ENCODE data around the gene AGFG2.

AGFG2 gene

GRCh38 chr7:100572949-100573675 is 34.1 kb downstream of the AGFG2 start:
- no peak for DNase-seq

GRCh38 chr7:100573691-100574361 is 34.8 kb downstream of the AGFG2 start, which contains the start of gene SAP25:
Gene SAP25, minus strand, starts transcription at chr7:100573900. Its CDS starts 158 bp downstream, at chr7:100573742.
- no peak for DNase-seq

- no peak for DNase-seq
Measured at GRCh38 chr7:100574362-100575205, 35.6 kb downstream of the AGFG2 start.

GRCh38 chr7:100575206-100575631 is 36.2 kb downstream of the AGFG2 start:
- no peak for DNase-seq

- DNase-seq, result no peak
Measured at GRCh38 chr7:100575746-100576383, 36.9 kb downstream of the AGFG2 start.

GRCh38 chr7:100576384-100576993 is 37.5 kb downstream of the AGFG2 start:
- DNase-seq, result no peak

GRCh38 chr7:100577103-100577502 is 38.1 kb downstream of the AGFG2 start:
- no peak for DNase-seq

- DNase-seq, result no peak
Measured at GRCh38 chr7:100577507-100577906, 38.5 kb downstream of the AGFG2 start.

GRCh38 chr7:100578246-100579183 is 39.5 kb downstream of the AGFG2 start:
- no peak for DNase-seq

- DNase-seq, result no peak
Measured at GRCh38 chr7:100580466-100581283, 41.7 kb downstream of the AGFG2 start.

- DNase-seq, result no peak
Measured at GRCh38 chr7:100582041-100582579, 43.1 kb downstream of the AGFG2 start.

GRCh38 chr7:100582650-100583049 is 43.6 kb downstream of the AGFG2 start:
- DNase-seq, result no peak

GRCh38 chr7:100583132-100584053 is 44.4 kb downstream of the AGFG2 start:
- peak; percentile 23 for DNase-seq

- no peak for DNase-seq
Measured at GRCh38 chr7:100584054-100584682, 45.2 kb downstream of the AGFG2 start.

- DNase-seq, result peak; percentile 61
Measured at GRCh38 chr7:100584683-100585510, 45.9 kb downstream of the AGFG2 start.

- no peak for DNase-seq
Measured at GRCh38 chr7:100585511-100586265, 46.7 kb downstream of the AGFG2 start, which contains the start of gene LRCH4. Gene LRCH4, minus strand, starts transcription at chr7:100586129. Its CDS starts 29 bp downstream, at chr7:100586100.

All from fibroblast of skin of scalp (primary cell).